NCI-H345 (cell line): Measurements from ENCODE around the gene KIF25.

Experiments
- DNase-seq: peaks from one replicate; lab custom pipeline; 2025; lab: John Stamatoyannopoulos, UW

Gene KIF25

GRCh38 chr6:168037242-168037641, 39.8 kb downstream of the KIF25 start:
- DNase-seq = no peak

- DNase-seq = no peak
Measured at GRCh38 chr6:168037856-168038255, 40.4 kb downstream of the KIF25 start.

DNA sequence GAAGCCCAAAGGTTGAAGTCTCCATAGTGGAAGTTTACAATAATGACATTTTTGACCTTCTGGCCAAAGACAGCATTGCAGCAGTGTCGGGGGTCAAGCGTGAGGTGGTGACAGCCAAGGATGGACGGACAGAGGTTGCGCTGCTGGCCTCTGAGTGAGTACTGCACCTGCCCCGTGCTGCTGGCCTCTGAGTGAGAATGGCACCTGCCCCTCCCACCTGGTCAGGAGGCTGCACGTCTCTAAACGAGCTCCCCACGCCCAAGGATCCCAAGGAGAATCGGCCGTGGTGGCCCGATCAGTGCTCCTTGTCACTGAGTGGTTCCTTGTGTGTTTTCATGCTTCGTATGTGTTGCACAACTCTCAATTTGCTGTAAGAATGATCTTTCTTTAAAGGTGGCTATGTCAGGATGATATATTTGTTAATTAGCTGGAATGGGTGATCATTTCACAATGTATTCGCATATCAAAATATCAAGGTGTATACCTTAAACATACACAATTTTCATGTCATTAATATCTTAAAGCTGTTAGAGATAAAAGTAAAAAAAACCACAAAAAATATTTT, 41.2 kb downstream of the KIF25 start:
- no peak for DNase-seq

- DNase-seq = no peak
Measured at GRCh38 chr6:168039301-168039700, 41.8 kb downstream of the KIF25 start.

DNA sequence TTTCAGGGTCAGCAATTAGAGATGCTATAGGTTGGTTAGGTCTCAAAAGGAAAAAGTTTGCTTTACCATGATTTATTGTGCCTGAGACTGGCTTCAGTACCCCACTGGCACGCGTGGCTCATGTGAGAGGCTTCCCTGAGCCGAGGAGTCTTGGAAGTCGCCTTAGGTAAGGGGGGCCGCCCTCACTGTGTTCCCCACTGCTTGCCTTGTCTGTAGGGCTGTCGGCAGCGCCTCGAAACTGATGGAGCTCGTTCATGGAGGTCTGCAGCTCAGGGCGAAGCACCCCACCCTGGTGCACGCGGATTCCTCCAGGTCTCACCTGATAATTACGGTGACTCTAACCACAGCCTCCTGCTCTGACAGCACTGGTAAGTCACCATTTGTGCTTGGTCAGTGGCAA, 42.4 kb downstream of the KIF25 start:
- DNase-seq = no peak

DNA sequence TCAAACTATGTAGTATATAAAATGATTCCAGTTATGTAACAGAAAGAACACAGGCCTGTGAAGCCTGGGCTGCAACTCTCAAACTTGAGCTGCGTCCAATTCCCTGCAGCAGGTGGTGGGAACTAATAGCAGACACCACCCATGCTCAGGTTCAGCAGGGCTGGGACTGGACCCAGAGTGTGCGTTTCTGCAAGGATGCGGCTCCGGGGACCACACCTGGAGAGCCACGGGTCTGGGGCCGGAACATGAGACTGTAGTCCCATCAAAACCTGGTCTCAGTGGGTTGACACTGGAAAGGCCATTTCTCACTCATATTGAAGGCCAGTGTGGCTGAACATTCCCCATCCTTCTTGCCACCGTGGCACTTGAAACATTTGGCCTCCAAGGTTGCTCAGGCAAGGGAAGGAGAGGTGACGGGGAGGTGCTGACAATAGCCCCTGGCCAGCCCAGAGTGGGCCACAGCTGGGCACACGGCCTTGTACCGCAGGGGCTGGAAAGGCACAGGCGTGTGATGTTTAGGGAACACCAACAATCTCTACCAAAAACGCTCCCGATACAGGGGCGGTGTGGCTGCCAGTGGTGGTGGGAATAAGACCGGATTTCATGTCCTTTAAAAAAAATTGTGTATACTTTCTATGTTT, 43.5 kb downstream of the KIF25 start:
- no peak for DNase-seq

DNA sequence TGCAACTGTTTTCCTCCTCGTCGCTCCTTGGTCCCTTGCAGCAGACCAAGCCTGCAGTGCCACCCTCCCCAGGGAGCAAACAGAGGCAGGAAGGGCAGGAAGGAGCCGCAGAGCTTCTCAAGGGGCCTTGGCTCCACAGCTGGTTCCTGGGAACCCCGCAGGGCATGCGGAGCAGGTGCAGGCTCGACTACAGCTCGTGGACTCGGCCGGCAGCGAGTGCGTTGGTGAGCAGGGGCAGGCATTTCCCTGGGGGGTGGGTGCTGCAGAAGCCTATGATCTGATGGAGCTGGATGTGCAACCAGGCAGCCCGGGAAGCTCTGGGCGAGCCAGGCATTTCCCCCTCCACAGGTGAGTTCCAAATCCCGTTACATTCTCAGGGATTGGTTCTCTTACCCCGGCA, 44.5 kb downstream of the KIF25 start:
- no peak for DNase-seq

- DNase-seq = no peak
Measured at GRCh38 chr6:168042426-168043192, 45.1 kb downstream of the KIF25 start.

GRCh38 chr6:168043193-168043847, 45.8 kb downstream of the KIF25 start:
- DNase-seq = no peak

GRCh38 chr6:168043848-168044415, 46.5 kb downstream of the KIF25 start:
- no peak for DNase-seq

GRCh38 chr6:168044521-168045130, 47.2 kb downstream of the KIF25 start:
- no peak for DNase-seq

- no peak for DNase-seq
Measured at GRCh38 chr6:168045141-168045691, 47.7 kb downstream of the KIF25 start.

DNA sequence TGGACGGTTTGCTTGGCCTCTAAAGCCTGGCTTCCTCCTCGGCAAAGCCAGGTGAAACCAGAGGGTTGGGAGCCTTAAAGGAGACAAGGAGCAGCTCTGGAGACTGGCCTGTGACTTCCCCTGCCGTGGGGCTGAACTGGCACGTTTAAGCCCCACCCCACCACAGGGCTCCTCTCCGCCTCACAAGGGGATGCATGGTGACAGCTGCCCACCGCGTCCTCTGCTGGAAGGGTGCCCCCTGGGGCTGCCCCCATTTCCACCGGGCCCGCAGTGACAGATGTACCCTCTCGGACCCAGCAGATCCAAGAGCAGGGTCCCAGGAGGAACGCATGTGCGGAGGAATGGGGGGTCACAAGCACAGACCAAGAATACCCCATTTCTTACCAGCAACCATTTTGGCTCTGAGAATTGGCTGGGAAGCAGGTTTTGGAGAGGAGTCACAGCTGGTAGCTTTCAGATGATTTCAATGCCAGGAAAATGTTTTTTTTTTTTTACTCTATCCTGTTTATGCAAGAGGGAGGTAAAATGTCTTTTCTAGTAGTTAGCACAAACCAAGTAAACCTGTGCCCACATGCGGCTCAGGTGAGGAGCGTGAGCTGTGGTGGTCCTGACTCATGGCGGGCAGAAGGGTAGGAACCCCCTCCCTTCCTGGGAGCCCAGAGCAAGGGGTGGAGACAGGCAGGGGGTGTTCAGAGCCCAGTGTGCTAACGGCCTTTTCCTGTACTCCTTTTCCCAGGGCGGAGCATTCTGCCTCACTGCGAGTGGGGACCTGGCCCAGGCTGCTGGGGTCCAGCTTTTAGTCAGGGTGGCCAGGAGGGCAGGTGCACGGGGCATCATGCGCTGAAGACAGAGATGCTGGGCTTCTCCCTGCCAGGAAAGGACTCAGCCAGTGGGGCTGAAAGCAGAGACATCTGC, 48.5 kb downstream of the KIF25 start:
- no peak for DNase-seq

DNA sequence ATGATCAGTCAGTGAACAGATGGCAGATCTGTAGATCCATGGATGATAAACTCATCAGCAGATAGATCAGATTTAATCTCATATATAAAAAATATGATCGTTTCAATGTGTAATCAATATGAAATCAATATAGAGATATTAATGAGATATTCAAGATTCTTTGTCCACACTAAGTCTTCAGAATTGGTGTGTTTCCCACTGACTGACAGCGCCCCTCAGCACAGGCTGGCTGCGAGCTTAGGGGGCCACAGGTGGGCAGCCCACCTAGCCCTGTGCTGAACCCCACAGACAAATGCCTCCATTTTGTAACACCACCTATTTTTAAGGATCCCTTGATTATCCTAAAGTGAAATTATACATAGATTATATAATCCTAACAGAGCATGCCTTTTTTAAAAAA, 49.2 kb downstream of the KIF25 start:
- no peak for DNase-seq

GRCh38 chr6:168047841-168048723, 50.6 kb downstream of the KIF25 start:
- no peak for DNase-seq

DNA sequence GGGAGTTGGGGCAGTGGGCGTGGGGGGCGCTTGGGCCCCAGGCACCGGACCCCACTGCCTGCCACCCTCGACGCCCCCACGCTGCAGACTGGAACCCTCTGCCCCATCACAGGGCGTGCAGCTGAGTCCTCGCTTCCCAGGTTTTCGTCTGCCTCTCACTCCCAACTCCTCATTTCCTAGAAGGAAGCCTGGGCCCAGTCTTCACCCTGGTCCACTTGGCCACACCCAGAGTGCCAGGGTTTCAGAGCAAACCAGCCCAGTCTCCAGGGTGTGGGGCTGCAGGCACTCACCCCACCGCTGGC, 51.2 kb downstream of the KIF25 start:
- no peak for DNase-seq

DNA sequence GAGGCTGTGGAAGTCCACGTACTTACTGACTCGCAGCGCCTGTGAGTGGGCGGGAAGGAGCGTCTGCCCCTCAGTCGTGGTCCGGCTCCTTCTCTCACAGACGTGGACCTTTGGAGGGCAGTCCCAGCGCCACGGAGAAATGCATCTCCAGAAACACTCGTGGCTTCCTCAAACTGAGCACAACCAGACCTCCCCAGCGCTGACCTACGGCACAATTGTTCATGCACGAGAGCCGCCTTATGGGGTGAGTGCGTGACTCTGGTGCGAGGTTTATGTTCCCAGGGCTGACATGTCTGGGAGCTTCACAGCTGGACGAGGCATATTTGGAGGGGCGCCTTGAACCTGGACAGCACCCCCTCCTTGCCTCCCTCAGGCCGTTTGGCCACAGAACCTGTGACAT, 51.8 kb downstream of the KIF25 start:
- no peak for DNase-seq

DNA sequence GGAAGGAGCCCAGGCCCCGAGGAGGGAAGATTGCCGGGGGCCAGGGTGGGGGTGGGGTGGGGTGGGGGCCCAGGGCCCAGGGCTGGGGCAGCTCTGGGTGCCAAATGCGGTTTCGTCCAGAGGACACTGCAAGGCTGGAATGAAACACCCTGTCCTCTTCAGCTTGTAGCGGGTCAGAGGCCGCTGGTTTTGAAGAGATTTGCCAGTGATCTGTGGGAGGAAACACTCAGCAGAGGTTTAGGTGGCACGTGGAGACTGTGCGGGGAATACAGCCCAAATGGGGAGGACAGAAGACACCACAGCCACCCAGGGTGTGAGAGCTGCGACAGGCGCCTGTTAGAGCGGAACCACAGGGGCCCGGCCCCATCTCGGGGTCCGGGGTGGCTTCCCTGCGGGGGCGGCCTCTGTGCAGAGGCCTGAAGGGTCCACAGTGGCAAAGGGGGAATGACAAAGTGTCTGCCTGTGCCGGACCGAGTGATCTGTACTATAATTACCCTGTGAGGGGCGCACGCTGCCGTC, 52.3 kb downstream of the KIF25 start:
- DNase-seq = no peak

DNA sequence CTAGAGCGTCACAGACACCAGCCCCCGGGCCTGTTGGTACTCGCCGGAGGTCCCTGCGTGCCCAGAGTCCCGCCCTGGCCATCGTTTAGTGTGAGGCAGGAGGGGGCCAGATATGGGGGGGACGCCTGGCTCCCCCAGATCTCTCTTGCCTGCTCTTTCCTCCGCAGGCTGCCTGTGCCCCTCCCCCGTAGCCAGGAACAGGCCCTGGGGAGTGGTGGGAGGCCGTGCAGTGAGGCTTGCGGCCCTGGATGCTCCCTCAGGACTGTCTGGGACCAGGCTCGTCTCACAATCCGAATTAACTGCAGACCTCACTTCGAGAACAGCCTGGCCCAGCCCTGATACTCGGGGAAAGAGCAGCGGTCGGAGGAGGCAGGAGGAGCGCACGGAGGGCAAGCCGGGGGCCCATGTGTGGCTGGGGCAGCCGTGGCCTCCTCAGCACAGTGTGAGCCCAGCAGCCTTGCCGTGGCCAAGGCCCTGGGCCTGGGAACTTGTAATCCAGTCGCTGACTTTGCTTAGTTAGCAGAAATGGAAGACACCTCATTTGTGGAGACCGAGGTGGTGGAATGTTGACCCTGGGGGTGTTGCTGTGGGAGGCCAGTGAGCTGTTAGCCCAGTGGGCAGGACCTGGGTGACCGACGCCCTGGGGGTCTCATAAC, 52.9 kb downstream of the KIF25 start:
- DNase-seq = no peak
